Measurements from ENCODE around the gene FYCO1. TPM values are rescaled to one million over a fixed set of nuclear protein-coding genes. Genes with fewer than 3 reads are reported as not detected.
"Not testable (repeated sequence)": the region's sequence is repeated elsewhere in the genome, so short reads cannot be mapped to it uniquely, and the experiment has no call there.

Gene FYCO1
- 14.8 and 27.5 TPM in 2 replicates for total RNA-seq
- polyA plus RNA-seq, result 8.1 and 11.5 TPM in 2 replicates

- Histone ChIP-seq H3K4me1 (ENCODE audit: low read depth) (peaks cover 42% of the 10 kb centered on the region), H3K4me3 (peak within 1 kb of the TSS; percentile 82), H3K27me3 (no peaks in the 10 kb centered on the region), H3K27ac (peak within 1 kb of the TSS; percentile 18), H3K36me3 (no peaks in the 10 kb centered on the region), H3K9me3 (ENCODE audit: low read depth) (no peaks in the 10 kb centered on the region)
- no peak for TF ChIP-seq CTCF (IDR thresholded peaks at IDR 0.05; ENCODE audit: low read depth, low read length)
- peak; percentile 93 for DNase-seq (ENCODE audit: low read depth in 1 of 2, low spot score in 1 of 2)
These were observed at the start of gene FYCO1 for GRCh38 chr3:45995236-45996192. Gene FYCO1, minus strand, starts transcription at chr3:45995824. Its CDS starts 10,914 bp downstream, at chr3:45984910.

GRCh38 chr3:46038916-46039315 is 43.3 kb upstream of the FYCO1 start:
- Histone ChIP-seq H3K27ac (no peak overlapping the region), H3K9me3 (ENCODE audit: low read depth) (no peaks in the 10 kb centered on the region), H3K4me3 (no peak overlapping the region), H3K36me3 (no peaks in the 10 kb centered on the region), H3K27me3 (no peaks in the 10 kb centered on the region), H3K4me1 (ENCODE audit: low read depth) (no peaks in the 10 kb centered on the region)
- TF ChIP-seq CTCF (IDR thresholded peaks at IDR 0.05; ENCODE audit: low read depth, low read length), result no peak
- no peak for DNase-seq (ENCODE audit: low read depth in 1 of 2, low spot score in 1 of 2)

GRCh38 chr3:46038071-46038470 is 42.4 kb upstream of the FYCO1 start:
- not testable (repeated sequence) for H3K27ac ChIP-seq; H3K4me3 ChIP-seq; DNase-seq (ENCODE audit: low read depth in 1 of 2, low spot score in 1 of 2); H3K9me3 ChIP-seq (ENCODE audit: low read depth); H3K4me1 ChIP-seq (ENCODE audit: low read depth); H3K36me3 ChIP-seq; H3K27me3 ChIP-seq

- H3K4me3 ChIP-seq, result no peak overlapping the region
- TF ChIP-seq CTCF (IDR thresholded peaks at IDR 0.05; ENCODE audit: low read depth, low read length), result no peak
- no peaks in the 10 kb centered on the region for H3K36me3 ChIP-seq
- H3K4me1 ChIP-seq (ENCODE audit: low read depth), result no peaks in the 10 kb centered on the region
- H3K9me3 ChIP-seq (ENCODE audit: low read depth), result no peaks in the 10 kb centered on the region
- H3K27me3 ChIP-seq, result no peaks in the 10 kb centered on the region
- no peak for DNase-seq (ENCODE audit: low read depth in 1 of 2, low spot score in 1 of 2)
- H3K27ac ChIP-seq, result no peak overlapping the region
These were observed 40.6 kb upstream of the FYCO1 start for GRCh38 chr3:46036191-46036590.

GRCh38 chr3:46031747-46032146 is 36.1 kb upstream of the FYCO1 start:
- TF ChIP-seq CTCF (IDR thresholded peaks at IDR 0.05; ENCODE audit: low read depth, low read length), result no peak
- DNase-seq (ENCODE audit: low read depth in 1 of 2, low spot score in 1 of 2), result no peak
- H3K4me3 ChIP-seq, result no peak overlapping the region
- H3K36me3 ChIP-seq, result no peaks in the 10 kb centered on the region
- H3K27ac ChIP-seq, result no peak overlapping the region
- no peaks in the 10 kb centered on the region for H3K27me3 ChIP-seq
- H3K9me3 ChIP-seq (ENCODE audit: low read depth), result no peaks in the 10 kb centered on the region
- H3K4me1 ChIP-seq (ENCODE audit: low read depth), result no peaks in the 10 kb centered on the region

- DNase-seq (ENCODE audit: low read depth in 1 of 2, low spot score in 1 of 2), result no peak
- no peaks in the 10 kb centered on the region for H3K36me3 ChIP-seq
- H3K4me1 ChIP-seq (ENCODE audit: low read depth), result no peaks in the 10 kb centered on the region
- no peak overlapping the region for H3K4me3 ChIP-seq
- H3K27ac ChIP-seq, result no peak overlapping the region
- TF ChIP-seq CTCF (IDR thresholded peaks at IDR 0.05; ENCODE audit: low read depth, low read length), result no peak
- no peaks in the 10 kb centered on the region for H3K9me3 ChIP-seq (ENCODE audit: low read depth)
- H3K27me3 ChIP-seq, result no peaks in the 10 kb centered on the region
These were observed 35.6 kb upstream of the FYCO1 start for GRCh38 chr3:46031269-46031668.

All from cardiac muscle cell (in vitro differentiated cells and primary cell).